Measurements from ENCODE around the gene NDE1. TPM values are rescaled to one million over a fixed set of nuclear protein-coding genes. Genes with fewer than 3 reads are reported as not detected.
A peak's percentile ranks its signal among the peaks of the same experiment; 100 is the strongest.

NDE1 gene
- total RNA-seq, 1 donor from 2014 or later, result 31.4 TPM

DNA sequence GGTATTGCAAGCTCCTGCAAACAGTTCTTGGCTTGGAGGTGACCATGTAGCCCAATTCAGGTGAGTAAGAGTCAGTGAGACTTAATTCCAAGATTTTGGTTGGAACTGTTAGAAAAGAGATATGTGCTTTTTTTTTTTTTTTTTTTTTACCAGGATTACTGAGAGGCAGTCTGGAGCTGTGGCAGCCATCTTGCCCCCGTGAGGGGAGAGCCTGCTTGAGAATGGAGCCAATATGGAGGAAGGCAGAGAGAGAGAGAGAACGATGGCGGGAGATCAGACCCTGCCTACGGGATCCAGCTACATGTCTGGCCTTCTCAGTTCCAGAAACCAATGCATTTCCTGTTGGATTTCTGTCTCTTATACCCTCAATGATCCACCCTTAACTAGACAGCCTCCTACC is 109.0 kb downstream of the NDE1 start:
- H3K36me3 ChIP-seq (ENCODE audit: control insufficient read depth, insufficient read depth, low read length), result no peaks in the 10 kb centered on the region
- no peaks in the 10 kb centered on the region for H3K27me3 ChIP-seq (ENCODE audit: control insufficient read depth, insufficient read depth, low read length)
- no peak overlapping the region for H3K4me3 ChIP-seq (ENCODE audit: low read depth, low read length)
- TF ChIP-seq, protein P1, sequence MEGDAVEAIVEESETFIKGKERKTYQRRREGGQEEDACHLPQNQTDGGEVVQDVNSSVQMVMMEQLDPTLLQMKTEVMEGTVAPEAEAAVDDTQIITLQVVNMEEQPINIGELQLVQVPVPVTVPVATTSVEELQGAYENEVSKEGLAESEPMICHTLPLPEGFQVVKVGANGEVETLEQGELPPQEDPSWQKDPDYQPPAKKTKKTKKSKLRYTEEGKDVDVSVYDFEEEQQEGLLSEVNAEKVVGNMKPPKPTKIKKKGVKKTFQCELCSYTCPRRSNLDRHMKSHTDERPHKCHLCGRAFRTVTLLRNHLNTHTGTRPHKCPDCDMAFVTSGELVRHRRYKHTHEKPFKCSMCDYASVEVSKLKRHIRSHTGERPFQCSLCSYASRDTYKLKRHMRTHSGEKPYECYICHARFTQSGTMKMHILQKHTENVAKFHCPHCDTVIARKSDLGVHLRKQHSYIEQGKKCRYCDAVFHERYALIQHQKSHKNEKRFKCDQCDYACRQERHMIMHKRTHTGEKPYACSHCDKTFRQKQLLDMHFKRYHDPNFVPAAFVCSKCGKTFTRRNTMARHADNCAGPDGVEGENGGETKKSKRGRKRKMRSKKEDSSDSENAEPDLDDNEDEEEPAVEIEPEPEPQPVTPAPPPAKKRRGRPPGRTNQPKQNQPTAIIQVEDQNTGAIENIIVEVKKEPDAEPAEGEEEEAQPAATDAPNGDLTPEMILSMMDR (IDR thresholded peaks at IDR 0.05; ENCODE audit: insufficient read depth, low read length, poor library complexity, severe bottlenecking), result no peak
- DNase-seq (ENCODE audit: low read depth), result no peak

DNA sequence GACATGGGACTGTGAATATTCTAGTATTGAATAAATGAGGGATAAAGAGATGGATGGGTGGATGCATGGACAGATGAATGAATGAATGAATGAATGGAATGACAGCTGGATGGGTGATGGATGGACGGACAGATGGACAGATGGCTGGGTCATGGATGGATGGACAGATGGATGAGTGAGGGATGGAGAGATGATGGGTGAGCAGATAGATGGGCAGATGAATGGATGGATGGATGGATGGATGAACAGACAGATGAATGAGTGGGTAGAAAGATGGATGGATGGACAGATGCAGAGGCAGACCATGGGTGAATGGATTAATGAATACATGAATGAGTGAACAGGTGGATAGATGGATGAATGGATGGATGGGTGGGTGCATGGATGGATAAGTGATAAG is 110.1 kb downstream of the NDE1 start:
- H3K36me3 ChIP-seq (ENCODE audit: control insufficient read depth, insufficient read depth, low read length), result no peaks in the 10 kb centered on the region
- no peak overlapping the region for H3K4me3 ChIP-seq (ENCODE audit: low read depth, low read length)
- no peaks in the 10 kb centered on the region for H3K27me3 ChIP-seq (ENCODE audit: control insufficient read depth, insufficient read depth, low read length)
- no peak for DNase-seq (ENCODE audit: low read depth)
- TF ChIP-seq, protein P1 (IDR thresholded peaks at IDR 0.05; ENCODE audit: insufficient read depth, low read length, poor library complexity, severe bottlenecking), result no peak

- Histone ChIP-seq H3K36me3 (ENCODE audit: control insufficient read depth, insufficient read depth, low read length) (no peaks in the 10 kb centered on the region), H3K27me3 (ENCODE audit: control insufficient read depth, insufficient read depth, low read length) (no peaks in the 10 kb centered on the region), H3K4me3 (ENCODE audit: low read depth, low read length) (no peak overlapping the region)
- TF ChIP-seq, protein P1 (IDR thresholded peaks at IDR 0.05; ENCODE audit: insufficient read depth, low read length, poor library complexity, severe bottlenecking), result no peak
- no peak for DNase-seq (ENCODE audit: low read depth)
These were observed 114.1 kb downstream of the NDE1 start for GRCh38 chr16:15764112-15764511.

- Histone ChIP-seq H3K4me3 (ENCODE audit: low read depth, low read length) (no peak overlapping the region), H3K36me3 (ENCODE audit: control insufficient read depth, insufficient read depth, low read length) (no peaks in the 10 kb centered on the region), H3K27me3 (ENCODE audit: control insufficient read depth, insufficient read depth, low read length) (no peaks in the 10 kb centered on the region)
- DNase-seq (ENCODE audit: low read depth), result no peak
- TF ChIP-seq, protein P1 (IDR thresholded peaks at IDR 0.05; ENCODE audit: insufficient read depth, low read length, poor library complexity, severe bottlenecking), result no peak
These were observed 115.1 kb downstream of the NDE1 start for GRCh38 chr16:15765116-15765515.

- no peaks in the 10 kb centered on the region for H3K36me3 ChIP-seq (ENCODE audit: control insufficient read depth, insufficient read depth, low read length)
- no peaks in the 10 kb centered on the region for H3K27me3 ChIP-seq (ENCODE audit: control insufficient read depth, insufficient read depth, low read length)
- no peak overlapping the region for H3K4me3 ChIP-seq (ENCODE audit: low read depth, low read length)
- TF ChIP-seq, protein P1 (IDR thresholded peaks at IDR 0.05; ENCODE audit: insufficient read depth, low read length, poor library complexity, severe bottlenecking), result peak; percentile 71
- no peak for DNase-seq (ENCODE audit: low read depth)
These were observed 115.8 kb downstream of the NDE1 start for GRCh38 chr16:15765880-15766279.

- H3K27me3 ChIP-seq (ENCODE audit: control insufficient read depth, insufficient read depth, low read length), result no peaks in the 10 kb centered on the region
- H3K36me3 ChIP-seq (ENCODE audit: control insufficient read depth, insufficient read depth, low read length), result no peaks in the 10 kb centered on the region
- TF ChIP-seq, protein P1 (IDR thresholded peaks at IDR 0.05; ENCODE audit: insufficient read depth, low read length, poor library complexity, severe bottlenecking), result no peak
- DNase-seq (ENCODE audit: low read depth), result no peak
- no peak overlapping the region for H3K4me3 ChIP-seq (ENCODE audit: low read depth, low read length)
These were observed 116.9 kb downstream of the NDE1 start for GRCh38 chr16:15766918-15767317.

Measured in kidney epithelial cell (primary cell).